Right lobe of liver (tissue), 6 donors: Measurements from ENCODE around the gene SLC38A2. TPM values are rescaled to one million over a fixed set of nuclear protein-coding genes. Genes with fewer than 3 reads are reported as not detected.

ENCODE experiments used
- ATAC-seq, 4 donors: fragments of 200-7000 bp; cut with Tn5 transposase; one replicate each; pipeline ENCODE4 v1.9.1; 2020; ENCODE audit warnings: mild to moderate bottlenecking in 4 of 4, moderate library complexity in 4 of 4
- DNase-seq, 3 donors: peaks; one replicate each; pipeline ENCODE4 v3.0.0-alpha.2; 2020
- H3K27ac ChIP-seq, 3 donors: fragments of 200-600 bp; one replicate each; pipeline ENCODE4 v1.8.0; 2022
- H3K27me3 ChIP-seq, 2 donors: fragments of 200-600 bp; one replicate each; pipeline ENCODE4 v1.8.0; 2022
- H3K36me3 ChIP-seq, 4 donors: fragments of 200-600 bp; sonication (generic) in 1 of 4; one replicate each; pipeline versions ENCODE4 v1.5.1 to v1.8.0; 2017 to 2022; ENCODE audit warnings: control low read depth in 1 of 4
- H3K4me1 ChIP-seq, 4 donors: fragments of 200-600 bp; sonication (generic) in 1 of 4; one replicate each; pipeline versions ENCODE4 v1.5.1 to v1.8.0; 2017 to 2022; ENCODE audit warnings: control low read depth in 1 of 4
- H3K4me3 ChIP-seq, 3 donors: fragments of 200-600 bp; one replicate each; pipeline ENCODE4 v1.8.0; 2022
- H3K9me3 ChIP-seq, 4 donors: fragments of 200-600 bp; sonication (generic) in 1 of 4; one replicate each; pipeline versions ENCODE4 v1.5.1 to v1.8.0; 2017 to 2022; ENCODE audit warnings: control low read depth in 1 of 4
- POLR2A ChIP-seq: fragments of 450-650 bp; IDR thresholded peaks from one replicate; pipeline ENCODE4 v1.6.1; 2017; ENCODE audit warnings: antibody characterized with exemption, mild to moderate bottlenecking
- WGBS: methylation state at CpG from one replicate; pipeline ENCODE4 v1.1.6; 2018; ENCODE audit warnings: low coverage, low lambda C conversion rate; ENCODE audit not compliant: insufficient coverage; ENCODE audit errors: missing lambda C conversion rate; 5-methylcytosine and 5-hydroxymethylcytosine counted together
- intact Hi-C, 2 donors: fragments of 100-400 bp; cut with DNase I; formaldehyde crosslinking; loops; one replicate each; pipeline versions ENCODE4 v1.11.2 to v1.14.1; 2022
- total RNA-seq, 6 experiments: library from RNA; depleted of rRNA in 2 of 6; stranded (reverse); fragments of >200 nt in 2 of 6; fragmentation: NEBNext Ultra II Directional in 3 of 6; extraction: Animal tissue kit (Norgen Biotek cat#: 25700) in 3 of 6; gene quantifications; one replicate each; pipeline versions ENCODE4 v1.1.0 to v1.2.4, GENCODE V29; 2016 to 2023
- TF ChIP-seq, protein P1 (sequence below), 4 donors: fragments of 200-600 bp in 3 of 4; fragments of 450-650 bp in 1 of 4; IDR thresholded peaks; one replicate each; pipeline versions ENCODE4 v1.5.1 to v1.8.0; 2016 to 2022; ENCODE audit warnings: antibody characterized with exemption in 4 of 4, mild to moderate bottlenecking in 2 of 4
- donor health status: DM: no; HTN: yes; CAD: no.
- donor health status: DM: no; HTN: no; CAD: no.
- donor health status: DM: no; HTN: no; CAD: no.
- donor health status: DM: no; HTN: yes; CAD: no.
- donor health status: DM: no; HTN: yes; CAD: no.

Gene SLC38A2
- total RNA-seq, 6 experiments from 2014 or later: 77.0 to 463 (median 290) TPM

DNA sequence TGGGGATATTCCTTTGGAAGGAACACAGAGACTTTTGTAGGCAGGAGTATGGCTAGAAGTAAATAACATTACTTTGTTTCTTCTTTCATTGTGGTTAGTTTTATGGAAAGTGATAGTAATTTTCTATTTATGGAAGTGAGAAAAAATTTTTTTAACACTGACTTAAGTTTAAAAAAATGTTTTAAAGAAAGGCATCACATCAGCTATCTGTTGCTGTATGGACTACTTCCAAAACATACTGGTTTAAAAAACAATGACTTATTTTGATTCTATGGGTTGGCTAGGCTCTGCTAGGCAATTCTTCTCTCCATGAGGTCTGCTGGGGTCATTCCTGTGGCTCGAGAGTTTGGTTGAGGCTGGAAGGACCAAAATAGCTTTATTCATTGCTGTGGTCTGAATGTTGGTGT lies 31.7 kb upstream of the SLC38A2 start:
- DNase-seq: no peak
- H3K27me3 ChIP-seq: no peaks in the 10 kb centered on the region
- H3K36me3 ChIP-seq: no peaks in the 10 kb centered on the region
- H3K27ac ChIP-seq: no peak overlapping the region
- no peaks in the 10 kb centered on the region for H3K9me3 ChIP-seq
- intact Hi-C loops: no loop called here
- no peak overlapping the region for H3K4me3 ChIP-seq
- ATAC-seq: no peak
- 82% methylated on average over 1 of the region's 1 CpG for WGBS
- TF ChIP-seq POLR2A: no peak
- TF ChIP-seq, protein P1, sequence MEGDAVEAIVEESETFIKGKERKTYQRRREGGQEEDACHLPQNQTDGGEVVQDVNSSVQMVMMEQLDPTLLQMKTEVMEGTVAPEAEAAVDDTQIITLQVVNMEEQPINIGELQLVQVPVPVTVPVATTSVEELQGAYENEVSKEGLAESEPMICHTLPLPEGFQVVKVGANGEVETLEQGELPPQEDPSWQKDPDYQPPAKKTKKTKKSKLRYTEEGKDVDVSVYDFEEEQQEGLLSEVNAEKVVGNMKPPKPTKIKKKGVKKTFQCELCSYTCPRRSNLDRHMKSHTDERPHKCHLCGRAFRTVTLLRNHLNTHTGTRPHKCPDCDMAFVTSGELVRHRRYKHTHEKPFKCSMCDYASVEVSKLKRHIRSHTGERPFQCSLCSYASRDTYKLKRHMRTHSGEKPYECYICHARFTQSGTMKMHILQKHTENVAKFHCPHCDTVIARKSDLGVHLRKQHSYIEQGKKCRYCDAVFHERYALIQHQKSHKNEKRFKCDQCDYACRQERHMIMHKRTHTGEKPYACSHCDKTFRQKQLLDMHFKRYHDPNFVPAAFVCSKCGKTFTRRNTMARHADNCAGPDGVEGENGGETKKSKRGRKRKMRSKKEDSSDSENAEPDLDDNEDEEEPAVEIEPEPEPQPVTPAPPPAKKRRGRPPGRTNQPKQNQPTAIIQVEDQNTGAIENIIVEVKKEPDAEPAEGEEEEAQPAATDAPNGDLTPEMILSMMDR (IDR thresholded peaks at IDR 0.05): no peak
- no peaks in the 10 kb centered on the region for H3K4me1 ChIP-seq

DNA sequence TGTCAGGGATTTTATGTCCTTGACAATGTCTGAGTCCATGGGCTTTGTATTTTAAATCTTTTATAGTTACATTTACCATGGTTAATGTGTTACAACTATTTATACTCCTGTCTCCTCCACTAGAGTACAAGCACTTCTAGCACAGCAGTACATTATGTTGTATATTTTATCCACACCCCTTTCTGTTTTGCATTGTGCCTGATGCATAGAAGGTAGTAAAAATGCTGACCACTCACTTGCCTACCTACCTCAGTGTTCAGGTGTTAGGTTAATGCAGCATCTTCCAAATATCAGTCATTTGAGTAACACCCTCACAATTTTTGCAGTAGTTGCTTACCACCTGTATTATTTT lies 31.1 kb upstream of the SLC38A2 start:
- TF ChIP-seq POLR2A: no peak
- TF ChIP-seq, protein P1 (IDR thresholded peaks at IDR 0.05): no peak
- no peak for ATAC-seq
- Histone ChIP-seq H3K9me3 (no peaks in the 10 kb centered on the region), H3K4me1 (no peaks in the 10 kb centered on the region), H3K36me3 (no peaks in the 10 kb centered on the region), H3K27me3 (no peaks in the 10 kb centered on the region), H3K4me3 (no peak overlapping the region), H3K27ac (no peak overlapping the region)
- intact Hi-C loops: no loop called here
- no peak for DNase-seq

DNA sequence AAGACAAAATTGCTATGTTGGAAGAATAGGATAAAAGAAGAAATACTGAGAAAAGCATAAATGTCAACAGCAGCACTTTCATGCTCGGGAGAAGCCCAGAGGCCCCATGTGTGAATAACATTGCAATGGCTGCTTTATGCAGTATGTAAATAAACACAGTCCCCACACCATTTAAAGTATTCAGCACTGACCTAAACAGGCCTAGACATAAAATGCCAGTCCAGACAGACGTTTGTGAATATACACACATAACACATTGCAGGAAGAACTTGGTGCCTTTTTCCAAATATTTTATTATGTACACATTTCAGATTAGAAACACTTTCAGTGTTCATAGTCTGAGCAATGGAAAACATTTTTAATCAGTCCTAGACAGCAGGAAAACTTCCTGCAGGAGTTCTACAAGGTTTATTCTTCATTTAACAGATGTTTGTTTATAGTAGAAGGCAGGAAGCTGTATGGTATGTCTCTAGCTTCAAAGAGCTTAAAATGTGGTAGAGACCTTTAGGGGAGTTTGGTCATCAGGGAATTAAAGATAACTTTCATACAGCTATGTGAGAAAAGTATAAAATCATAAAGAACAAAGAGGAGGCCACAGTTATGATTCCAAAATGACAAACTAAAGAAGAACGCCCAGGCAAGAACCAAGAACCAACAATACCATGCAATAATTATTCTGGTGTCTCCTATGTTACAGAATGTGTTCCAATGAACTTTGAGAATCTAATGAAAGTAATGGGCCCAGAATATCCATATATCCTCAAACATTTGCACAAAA lies 30.6 kb upstream of the SLC38A2 start:
- H3K4me1 ChIP-seq: no peaks in the 10 kb centered on the region
- ATAC-seq (no peak), DNase-seq (no peak)
- H3K4me3 ChIP-seq: no peak overlapping the region
- no peak overlapping the region for H3K27ac ChIP-seq
- H3K9me3 ChIP-seq: no peaks in the 10 kb centered on the region
- WGBS: 59% methylated on average over 3 of the region's 3 CpGs
- intact Hi-C loops: no loop called here
- TF ChIP-seq POLR2A: no peak
- TF ChIP-seq, protein P1 (IDR thresholded peaks at IDR 0.05): no peak
- H3K36me3 ChIP-seq: no peaks in the 10 kb centered on the region
- no peaks in the 10 kb centered on the region for H3K27me3 ChIP-seq

DNA sequence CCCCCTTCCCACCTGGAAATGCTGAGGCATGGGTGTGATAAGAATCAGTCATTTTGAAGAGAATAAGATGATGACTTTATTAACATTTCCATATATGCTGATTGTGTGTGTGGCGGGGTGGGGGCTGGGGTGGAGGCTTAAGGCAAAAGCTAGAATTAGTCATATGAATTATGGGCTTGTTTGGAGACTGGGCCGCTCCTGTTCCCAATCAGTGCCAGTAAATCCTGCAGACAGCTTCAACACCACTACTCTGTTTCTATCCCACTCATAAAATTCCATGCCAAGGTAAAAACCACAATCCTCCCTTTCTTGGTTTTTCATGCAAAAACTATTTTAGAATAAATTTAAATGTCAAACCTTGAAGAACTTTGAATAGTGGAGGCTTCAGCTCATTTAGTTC lies 29.9 kb upstream of the SLC38A2 start:
- Histone ChIP-seq H3K4me1 (no peaks in the 10 kb centered on the region), H3K9me3 (no peaks in the 10 kb centered on the region), H3K27ac (no peak overlapping the region), H3K27me3 (no peaks in the 10 kb centered on the region), H3K4me3 (no peak overlapping the region), H3K36me3 (no peaks in the 10 kb centered on the region)
- no peak for TF ChIP-seq POLR2A
- TF ChIP-seq, protein P1 (IDR thresholded peaks at IDR 0.05): no peak
- ATAC-seq (no peak), DNase-seq (no peak)
- intact Hi-C loops: no loop called here
- 79% methylated on average over 2 of the region's 2 CpGs for WGBS

DNA sequence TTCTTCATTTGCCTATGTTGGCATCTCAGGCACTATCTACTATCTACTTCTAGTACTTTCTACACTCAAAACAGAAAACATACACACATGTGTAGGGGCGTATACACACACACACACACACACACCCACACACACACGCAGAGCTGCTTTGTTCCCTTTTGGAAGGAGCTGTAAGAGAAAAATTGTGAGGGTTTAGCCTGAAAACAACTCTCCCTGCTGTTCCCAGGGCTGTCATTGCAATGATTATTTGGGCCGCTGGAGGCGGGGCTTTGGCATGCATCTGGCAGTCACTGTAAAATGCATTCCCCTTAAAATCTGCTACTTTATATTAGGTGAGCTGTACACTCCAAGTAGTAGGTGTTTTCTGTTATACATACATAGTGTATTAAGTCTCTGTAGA lies 29.1 kb upstream of the SLC38A2 start:
- H3K36me3 ChIP-seq: no peaks in the 10 kb centered on the region
- no peak for TF ChIP-seq POLR2A
- TF ChIP-seq, protein P1 (IDR thresholded peaks at IDR 0.05): no peak
- H3K27ac ChIP-seq: no peak overlapping the region
- intact Hi-C loops: no loop called here
- 53% methylated on average over 4 of the region's 4 CpGs for WGBS
- no peak for DNase-seq
- no peaks in the 10 kb centered on the region for H3K9me3 ChIP-seq
- ATAC-seq: no peak
- no peaks in the 10 kb centered on the region for H3K27me3 ChIP-seq
- no peaks in the 10 kb centered on the region for H3K4me1 ChIP-seq
- no peak overlapping the region for H3K4me3 ChIP-seq
